Breast epithelium (tissue), 4 donors: ENCODE measurements around the gene CDH4. TPM values are rescaled to one million over a fixed set of nuclear protein-coding genes. Genes with fewer than 3 reads are reported as not detected.

ENCODE experiments used
- DNase-seq, 2 donors: peaks; one replicate each; pipeline ENCODE4 v3.0.0-alpha.2; 2019; ENCODE audit warnings: low spot score in 2 of 2
- H3K27ac ChIP-seq, 2 donors: fragments of 200-600 bp; sonication (generic) in 1 of 2; one replicate each; pipeline ENCODE4 v1.5.1; 2016 to 2019; ENCODE audit warnings: mild to moderate bottlenecking in 1 of 2
- H3K27me3 ChIP-seq, 2 donors: fragments of 200-600 bp; sonication (generic) in 1 of 2; one replicate each; pipeline versions ENCODE4 v1.5.1 to v1.6.0; 2017 to 2019; ENCODE audit warnings: control low read depth in 1 of 2, mild to moderate bottlenecking in 1 of 2
- H3K36me3 ChIP-seq: fragments of 200-600 bp; one replicate; pipeline ENCODE4 v1.5.1; 2019
- H3K4me1 ChIP-seq, 2 donors: fragments of 200-600 bp; sonication (generic); one replicate each; pipeline ENCODE4 v1.5.1; 2016 to 2019; ENCODE audit warnings: control low read depth in 1 of 2
- H3K4me3 ChIP-seq, 3 donors: fragments of 200-600 bp; sonication (generic); 1 replicate in 2 of 3; 2 replicates in 1 of 3; pipeline ENCODE4 v1.5.1; 2016 to 2019; ENCODE audit warnings: mild to moderate bottlenecking in 3 of 3, moderate library complexity in 2 of 3
- H3K9me3 ChIP-seq, 2 donors: fragments of 200-600 bp; sonication (generic) in 1 of 2; one replicate each; pipeline ENCODE4 v1.5.1; 2016 to 2019; ENCODE audit warnings: control low read depth in 1 of 2
- CTCF ChIP-seq, 3 donors: fragments of 450-650 bp; IDR thresholded peaks; one replicate each; pipeline ENCODE4 v1.5.1; 2016 to 2017; ENCODE audit warnings: antibody characterized with exemption in 3 of 3, mild to moderate bottlenecking in 3 of 3, moderate library complexity in 3 of 3
- POLR2A ChIP-seq: fragments of 450-650 bp; IDR thresholded peaks from one replicate; pipeline ENCODE4 v1.6.1; 2016; ENCODE audit warnings: antibody characterized with exemption, mild to moderate bottlenecking, moderate library complexity
- POLR2AphosphoS5 ChIP-seq, 3 donors: sonication (generic); formaldehyde crosslinking; IDR thresholded peaks; one replicate each; pipeline ENCODE4 v1.6.1; 2017; ENCODE audit warnings: antibody characterized with exemption in 3 of 3
- intact Hi-C: fragments of 100-400 bp; cut with DNase I; formaldehyde crosslinking; loops from one replicate; pipeline ENCODE4 v1.15.1; 2023; ENCODE audit warnings: low total_unique reads
- total RNA-seq, 3 donors: library from RNA; depleted of rRNA; stranded (reverse); fragments of >200 nt; gene quantifications; one replicate each; pipeline ENCODE4 v1.1.0, GENCODE V29; 2016

The CDH4 gene
- total RNA-seq, 3 donors from 2014 or later: under 0.01 TPM; not detected in 2

DNA sequence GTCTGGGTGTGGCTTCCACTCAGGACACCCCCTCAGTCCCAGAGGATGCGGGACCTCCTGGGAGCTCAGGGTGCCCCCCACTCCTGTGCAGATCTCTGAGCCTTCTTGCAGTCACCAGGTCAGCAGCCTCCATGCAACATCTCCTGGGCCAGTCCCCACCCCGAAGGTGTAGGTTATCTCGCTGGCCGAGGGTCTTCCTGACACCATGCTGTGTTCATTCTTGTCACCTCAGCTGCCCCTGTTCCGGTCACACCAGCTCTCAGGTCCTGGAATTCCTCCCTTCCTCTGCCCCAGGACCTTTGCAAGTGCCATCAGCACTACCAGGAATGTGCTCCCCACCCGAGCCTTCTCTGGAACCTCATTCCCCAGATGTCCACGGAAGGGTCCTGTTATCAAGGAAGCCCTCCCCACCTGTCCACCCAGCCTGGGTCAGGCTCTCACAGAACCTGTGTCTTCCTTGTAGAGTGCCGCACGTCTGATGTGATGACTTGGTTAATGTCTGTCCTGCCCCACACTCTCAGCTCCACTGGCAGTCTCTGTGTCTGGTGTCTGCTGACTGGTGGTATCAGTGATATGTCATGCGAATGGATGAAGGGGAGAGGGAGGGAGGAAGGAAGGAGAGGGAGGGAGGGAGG is 484.1 kb downstream of the CDH4 start:
- Histone ChIP-seq H3K27me3 (peaks cover 0 to 39% of the 10 kb centered on the region in 2 donors), H3K4me3 (no peak overlapping the region)
- intact Hi-C loops: no loop called here

DNA sequence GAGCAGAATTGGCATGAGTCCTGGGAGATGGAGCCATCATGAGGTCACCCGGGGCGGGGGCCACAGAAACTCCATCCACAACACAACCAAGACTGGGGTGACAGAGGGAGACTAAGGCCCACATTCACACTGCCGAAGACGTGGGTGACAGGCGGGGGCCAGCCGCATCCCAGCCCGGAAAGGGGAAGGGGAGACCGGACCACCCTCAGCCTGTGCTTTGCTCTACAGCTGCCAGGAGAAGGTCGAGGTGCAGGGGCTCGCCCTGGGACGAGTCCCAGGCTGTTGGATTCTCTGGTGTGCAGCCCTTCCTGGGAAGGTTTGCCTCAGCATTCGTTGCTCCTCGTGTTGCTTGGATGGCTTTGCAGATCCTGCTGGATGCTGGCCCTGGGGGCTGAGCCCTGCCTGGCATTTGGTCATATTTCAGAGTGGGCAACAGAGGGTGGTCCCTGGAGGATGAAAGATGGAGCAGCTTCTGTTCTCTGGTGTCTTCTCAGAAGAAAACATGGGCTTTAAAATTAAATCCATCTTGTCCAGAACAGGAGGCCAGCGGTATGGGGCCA is 484.8 kb downstream of the CDH4 start:
- intact Hi-C loops: no loop called here
- Histone ChIP-seq H3K36me3 (no peaks in the 10 kb centered on the region), H3K27ac (no peak overlapping the region), H3K9me3 (no peaks in the 10 kb centered on the region), H3K27me3 (peaks cover 0 to 33% of the 10 kb centered on the region in 2 donors), H3K4me1 (no peaks in the 10 kb centered on the region), H3K4me3 (no peak overlapping the region)
- TF ChIP-seq POLR2A: no peak
- TF ChIP-seq CTCF (IDR thresholded peaks at IDR 0.05): no peak
- TF ChIP-seq POLR2AphosphoS5 (IDR thresholded peaks at IDR 0.05): no peak
- DNase-seq: no peak

More for the DNA sequence above, 484.1 kb downstream of the CDH4 start:
- no peak for DNase-seq
- H3K4me1 ChIP-seq: no peaks in the 10 kb centered on the region
- no peaks in the 10 kb centered on the region for H3K9me3 ChIP-seq
- no peak overlapping the region for H3K27ac ChIP-seq
- TF ChIP-seq POLR2AphosphoS5 (IDR thresholded peaks at IDR 0.05) (no peak), POLR2A (no peak), CTCF (IDR thresholded peaks at IDR 0.05) (no peak)
- H3K36me3 ChIP-seq: no peaks in the 10 kb centered on the region

- Histone ChIP-seq H3K27me3 (peaks cover 0 to 28% of the 10 kb centered on the region in 2 donors), H3K27ac (no peak overlapping the region), H3K9me3 (no peaks in the 10 kb centered on the region), H3K36me3 (no peaks in the 10 kb centered on the region), H3K4me1 (no peaks in the 10 kb centered on the region), H3K4me3 (no peak overlapping the region)
- intact Hi-C loops: no loop called here
- DNase-seq: no peak
- no peak for TF ChIP-seq CTCF (IDR thresholded peaks at IDR 0.05)
- TF ChIP-seq POLR2A: no peak
- TF ChIP-seq POLR2AphosphoS5 (IDR thresholded peaks at IDR 0.05): no peak
These were observed 485.3 kb downstream of the CDH4 start for GRCh38 chr20:61737346-61737745.

DNA sequence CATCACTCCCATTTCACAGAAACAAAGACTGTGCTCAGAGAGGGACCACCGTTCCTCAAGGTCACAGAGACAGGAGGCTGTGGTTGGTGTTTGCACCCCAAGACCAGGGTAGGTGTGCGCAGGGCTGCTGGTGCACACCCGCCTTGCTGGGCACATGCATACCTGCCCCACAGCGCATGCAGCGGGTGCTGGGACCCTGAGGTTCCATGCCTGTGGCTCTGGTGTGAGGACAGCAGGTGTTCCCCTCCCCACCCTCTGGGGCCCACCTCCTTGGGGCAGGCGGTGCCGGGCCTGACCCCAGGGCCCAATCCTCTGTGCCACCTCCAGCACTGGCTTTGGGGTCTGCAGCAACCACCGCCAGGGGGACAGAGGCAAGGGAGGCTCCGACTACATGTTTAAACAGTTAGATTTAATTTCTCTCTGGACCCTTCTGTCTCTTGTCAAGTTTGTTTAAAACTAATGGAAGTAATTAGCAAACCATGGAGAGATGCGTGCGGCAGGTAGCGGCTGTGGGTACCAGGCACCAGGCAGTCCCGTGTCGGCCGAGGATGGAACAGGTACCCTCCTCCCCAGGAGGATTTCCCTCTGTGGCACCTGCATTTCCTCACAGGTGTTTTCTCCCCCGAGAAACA is 485.9 kb downstream of the CDH4 start:
- DNase-seq: no peak
- no peak for TF ChIP-seq POLR2A
- TF ChIP-seq POLR2AphosphoS5 (IDR thresholded peaks at IDR 0.05): no peak
- TF ChIP-seq CTCF (IDR thresholded peaks at IDR 0.05): no peak
- peaks cover 0 to 22% of the 10 kb centered on the region in 2 donors for H3K27me3 ChIP-seq
- intact Hi-C loops: no loop called here
- no peak overlapping the region for H3K4me3 ChIP-seq
- H3K9me3 ChIP-seq: no peaks in the 10 kb centered on the region
- H3K36me3 ChIP-seq: no peaks in the 10 kb centered on the region
- no peak overlapping the region for H3K27ac ChIP-seq
- no peaks in the 10 kb centered on the region for H3K4me1 ChIP-seq

- TF ChIP-seq CTCF (IDR thresholded peaks at IDR 0.05): no peak
- TF ChIP-seq POLR2A: no peak
- no peak for TF ChIP-seq POLR2AphosphoS5 (IDR thresholded peaks at IDR 0.05)
- Histone ChIP-seq H3K4me1 (no peaks in the 10 kb centered on the region), H3K27ac (no peak overlapping the region), H3K27me3 (peaks cover 0 to 22% of the 10 kb centered on the region in 2 donors), H3K4me3 (no peak overlapping the region), H3K36me3 (no peaks in the 10 kb centered on the region), H3K9me3 (no peaks in the 10 kb centered on the region)
- intact Hi-C loops: no loop called here
- no peak for DNase-seq
These were observed 486.6 kb downstream of the CDH4 start for GRCh38 chr20:61738601-61739069.
